ENCODE results near the gene CNKSR3.

- TF ChIP-seq RAD21 (conservative IDR thresholded peaks at IDR 0.05) (no peak), MXI1 (conservative IDR thresholded peaks at IDR 0.05; ENCODE audit: poor library complexity, severe bottlenecking) (no peak), EZH2 (IDR thresholded peaks at IDR 0.05; ENCODE audit: borderline replicate concordance, insufficient read depth, low read length, poor library complexity, severe bottlenecking) (no peak), EP300 (conservative IDR thresholded peaks at IDR 0.05; ENCODE audit: poor library complexity, severe bottlenecking) (no peak), POLR2AphosphoS5 (IDR thresholded peaks at IDR 0.05) (no peak), CTCF (IDR thresholded peaks at IDR 0.05; ENCODE audit: poor library complexity, severe bottlenecking) (no peak)
Measured at GRCh38 chr6:154520280-154520679, 9.8 kb upstream of the CNKSR3 start.

Data from neural cell (in vitro differentiated cells).